Measurements from ENCODE around the gene DHRS13.

DHRS13 gene

DNA sequence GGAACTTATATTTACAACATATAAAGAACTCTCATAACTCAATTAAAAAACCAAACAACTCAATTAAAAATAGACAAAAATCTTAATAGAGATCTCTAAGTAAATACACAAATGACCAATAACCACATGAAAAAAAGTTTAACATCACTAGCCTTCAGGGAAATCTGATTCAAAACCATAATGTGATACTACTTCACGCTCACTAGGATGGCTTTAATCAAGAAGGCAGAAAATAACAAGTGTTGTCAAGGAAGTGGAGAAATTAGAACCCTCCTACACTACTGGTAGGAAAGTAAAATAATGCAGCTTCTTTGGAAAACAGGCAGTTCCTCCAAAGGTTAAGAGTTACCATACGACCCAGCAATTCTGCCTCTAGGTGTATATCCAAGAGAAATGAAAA is 40.0 kb upstream of the DHRS13 start:
- TF ChIP-seq, protein P1, sequence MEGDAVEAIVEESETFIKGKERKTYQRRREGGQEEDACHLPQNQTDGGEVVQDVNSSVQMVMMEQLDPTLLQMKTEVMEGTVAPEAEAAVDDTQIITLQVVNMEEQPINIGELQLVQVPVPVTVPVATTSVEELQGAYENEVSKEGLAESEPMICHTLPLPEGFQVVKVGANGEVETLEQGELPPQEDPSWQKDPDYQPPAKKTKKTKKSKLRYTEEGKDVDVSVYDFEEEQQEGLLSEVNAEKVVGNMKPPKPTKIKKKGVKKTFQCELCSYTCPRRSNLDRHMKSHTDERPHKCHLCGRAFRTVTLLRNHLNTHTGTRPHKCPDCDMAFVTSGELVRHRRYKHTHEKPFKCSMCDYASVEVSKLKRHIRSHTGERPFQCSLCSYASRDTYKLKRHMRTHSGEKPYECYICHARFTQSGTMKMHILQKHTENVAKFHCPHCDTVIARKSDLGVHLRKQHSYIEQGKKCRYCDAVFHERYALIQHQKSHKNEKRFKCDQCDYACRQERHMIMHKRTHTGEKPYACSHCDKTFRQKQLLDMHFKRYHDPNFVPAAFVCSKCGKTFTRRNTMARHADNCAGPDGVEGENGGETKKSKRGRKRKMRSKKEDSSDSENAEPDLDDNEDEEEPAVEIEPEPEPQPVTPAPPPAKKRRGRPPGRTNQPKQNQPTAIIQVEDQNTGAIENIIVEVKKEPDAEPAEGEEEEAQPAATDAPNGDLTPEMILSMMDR (IDR thresholded peaks at IDR 0.05), result no peak
- no peak for TF ChIP-seq ZFX (IDR thresholded peaks at IDR 0.05; ENCODE audit: borderline replicate concordance)
- H3K27ac ChIP-seq, result no peak overlapping the region

DNA sequence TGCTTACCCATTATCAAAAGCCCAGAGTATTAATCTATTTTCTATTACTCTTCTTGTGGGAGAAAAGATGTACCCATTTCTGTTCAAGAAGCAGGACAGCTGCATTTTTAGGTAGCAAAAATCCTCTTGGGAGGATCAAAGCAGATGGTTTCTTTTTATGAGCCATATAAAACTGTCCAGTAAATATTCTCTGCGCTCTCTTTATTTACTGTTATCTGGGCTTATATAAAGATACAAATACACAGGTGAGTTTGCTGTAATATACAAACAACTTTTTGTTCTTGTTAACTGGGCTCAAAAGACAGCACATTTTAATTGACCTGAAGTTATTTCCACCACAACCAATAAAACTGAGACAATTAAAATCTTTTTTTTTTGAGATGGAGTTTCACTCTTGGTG is 38.4 kb upstream of the DHRS13 start:
- no peak for TF ChIP-seq ZFX (IDR thresholded peaks at IDR 0.05; ENCODE audit: borderline replicate concordance)
- TF ChIP-seq, protein P1 (IDR thresholded peaks at IDR 0.05), result no peak
- H3K27ac ChIP-seq, result peak overlapping the region; percentile 35; the same call in 1 of the 2 replicates

GRCh38 chr17:28940675-28941074 is 37.8 kb upstream of the DHRS13 start:
- peak overlapping the region; percentile 35; the same call in 1 of the 2 replicates for H3K27ac ChIP-seq

GRCh38 chr17:28940142-28940541 is 37.3 kb upstream of the DHRS13 start:
- no peak overlapping the region for H3K27ac ChIP-seq
- TF ChIP-seq ZFX (IDR thresholded peaks at IDR 0.05; ENCODE audit: borderline replicate concordance), result no peak
- TF ChIP-seq, protein P1 (IDR thresholded peaks at IDR 0.05), result no peak

More at GRCh38 chr17:28940675-28941074, 37.8 kb upstream of the DHRS13 start:
- no peak for TF ChIP-seq ZFX (IDR thresholded peaks at IDR 0.05; ENCODE audit: borderline replicate concordance)
- TF ChIP-seq, protein P1 (IDR thresholded peaks at IDR 0.05), result no peak

- H3K27ac ChIP-seq, result no peak overlapping the region
- no peak for TF ChIP-seq ZFX (IDR thresholded peaks at IDR 0.05; ENCODE audit: borderline replicate concordance)
- TF ChIP-seq, protein P1 (IDR thresholded peaks at IDR 0.05), result no peak
Observed at GRCh38 chr17:28938552-28938951, 35.7 kb upstream of the DHRS13 start.

DNA sequence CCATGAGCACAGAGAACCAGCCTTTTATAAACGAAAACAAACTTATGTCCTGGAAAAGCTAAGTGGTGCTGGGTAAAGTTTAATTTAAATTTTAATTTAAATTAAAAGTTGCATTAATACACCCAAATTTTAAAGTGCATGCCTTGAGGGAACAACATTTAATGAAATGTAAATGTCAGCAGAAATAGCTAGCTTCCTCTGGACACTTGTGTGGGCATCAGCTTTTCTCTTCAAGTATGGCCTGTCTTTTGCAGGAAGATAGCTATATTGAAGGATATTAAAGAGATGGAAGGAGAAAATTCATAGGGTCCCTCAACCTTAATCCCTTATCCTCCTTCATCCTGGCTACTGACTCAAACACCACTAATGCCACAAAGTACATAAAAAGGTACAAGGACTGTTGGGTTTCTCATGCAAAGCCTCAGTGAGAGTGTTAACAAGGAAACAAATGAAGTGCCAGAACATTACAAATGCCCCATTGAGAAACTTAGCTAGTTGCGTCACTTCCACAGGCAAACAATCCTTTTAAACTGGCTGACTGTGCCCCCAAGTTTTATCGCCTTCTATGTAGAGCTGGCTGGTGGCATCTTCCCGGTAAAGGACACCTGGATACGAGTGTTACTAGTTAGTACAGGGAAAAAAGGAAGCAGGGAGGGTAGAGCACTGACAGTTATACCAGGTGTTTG is 34.3 kb upstream of the DHRS13 start:
- H3K27ac ChIP-seq, result no peak overlapping the region

More for the DNA sequence above, 34.3 kb upstream of the DHRS13 start:
- no peak for TF ChIP-seq ZFX (IDR thresholded peaks at IDR 0.05; ENCODE audit: borderline replicate concordance)
- TF ChIP-seq, protein P1 (IDR thresholded peaks at IDR 0.05), result no peak

Measured in 22Rv1 (cell line).